GM23338 (cell line): ENCODE data around the gene CNMD. TPM values are rescaled to one million over a fixed set of nuclear protein-coding genes. Genes with fewer than 3 reads are reported as not detected.

Source experiments
- ETS1 ChIP-seq: IDR thresholded peaks from 2 replicates; pipeline ENCODE4 v1.6.1; 2016; ENCODE audit warnings: antibody characterized with exemption
- EZH2 ChIP-seq: fragments of 200-600 bp; sonication (generic); IDR thresholded peaks from one replicate; pipeline ENCODE4 v1.8.0; 2017; ENCODE audit warnings: antibody characterized with exemption, mild to moderate bottlenecking, low read depth; ENCODE audit not compliant: unreplicated experiment
- EZH2phosphoT487 ChIP-seq: fragments of 200-600 bp; sonication (generic); IDR thresholded peaks from one replicate; pipeline ENCODE4 v1.8.1; 2018; ENCODE audit warnings: antibody characterized with exemption; ENCODE audit not compliant: unreplicated experiment
- NANOG ChIP-seq: IDR thresholded peaks from 2 replicates; pipeline ENCODE4 v1.6.1; 2016; ENCODE audit warnings: antibody characterized with exemption, borderline replicate concordance
- REST ChIP-seq: IDR thresholded peaks from one replicate; pipeline ENCODE4 v1.6.1; 2018; ENCODE audit warnings: antibody characterized with exemption; ENCODE audit not compliant: unreplicated experiment
- STAT1 ChIP-seq: IDR thresholded peaks from one replicate; pipeline ENCODE4 v1.6.1; 2016; ENCODE audit warnings: antibody characterized with exemption; ENCODE audit not compliant: unreplicated experiment
- ZNF462 ChIP-seq: fragments of 250-450 bp; sonication (Bioruptor Pico); IDR thresholded peaks from 2 replicates; pipeline ENCODE4 v1.5.0; 2020; ENCODE audit warnings: mild to moderate bottlenecking, moderate library complexity
- polyA plus RNA-seq: library from polyadenylated mRNA; unstranded; fragments of >200 nt; fragmentation: Nextera tagmentation; extraction: Ambion mirVana; gene quantifications from 2 replicates; pipeline ENCODE4 v1.2.1, GENCODE V29; 2016
- total RNA-seq: library from RNA; depleted of rRNA; stranded (reverse); fragments of >200 nt; shearing (Covaris generic); gene quantifications from 2 replicates; pipeline ENCODE4 v1.2.3, GENCODE V29; 2014

The CNMD gene
- total and polyA plus RNA-seq, 2 experiments from 2014 or later: 141 to 207 TPM

GRCh38 chr13:52713894-52714293 is 25.7 kb downstream of the CNMD start (continued):
- TF ChIP-seq REST: no peak
- TF ChIP-seq EZH2phosphoT487: no peak
- TF ChIP-seq STAT1: no peak
- TF ChIP-seq EZH2: no peak
- TF ChIP-seq ETS1: no peak
- TF ChIP-seq ZNF462 (CRISPR knock-in tag): no peak
- TF ChIP-seq NANOG: no peak
